ENCODE results near the gene CCAR1.
"Not testable (repeated sequence)": the region's sequence is repeated elsewhere in the genome, so short reads cannot be mapped to it uniquely, and the experiment has no call there.

The CCAR1 gene

GRCh38 chr10:68790476-68790875, 69.4 kb downstream of the CCAR1 start:
- no peaks in the 10 kb centered on the region for H3K27me3 Mint-ChIP-seq
- no peaks in the 10 kb centered on the region for H3K4me1 Mint-ChIP-seq
- H3K9me3 Mint-ChIP-seq: no peaks in the 10 kb centered on the region
- no peak for ATAC-seq (replicated peaks)
- H3K4me3 Mint-ChIP-seq: no peak overlapping the region
- H3K27ac Mint-ChIP-seq: no peak overlapping the region
- peaks cover 30 to 40% of the 10 kb centered on the region in 2 donors for H3K36me3 Mint-ChIP-seq
- DNase-seq: no peak

DNA sequence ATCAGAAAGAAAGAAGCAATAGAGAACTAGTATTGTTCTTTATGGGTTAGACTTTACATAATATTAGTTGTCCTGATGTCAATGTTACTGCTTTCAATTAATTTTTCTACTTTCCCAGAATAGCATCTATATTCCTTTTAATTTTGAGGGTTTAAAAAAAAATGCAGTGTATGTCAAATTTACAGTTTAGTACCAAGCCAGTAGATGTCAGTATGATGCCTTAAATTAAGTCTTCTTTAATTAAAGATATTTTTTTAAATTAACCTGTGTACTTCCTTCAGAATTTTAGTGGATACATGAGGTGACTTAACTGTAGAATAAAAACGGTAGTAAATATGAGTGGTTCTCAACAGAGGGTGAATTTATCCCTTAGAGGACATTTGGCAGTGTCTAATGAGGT, 71.1 kb downstream of the CCAR1 start:
- Mint-ChIP-seq H3K27ac (no peak overlapping the region), H3K4me1 (no peaks in the 10 kb centered on the region), H3K36me3 (peaks cover 22 to 31% of the 10 kb centered on the region in 2 donors), H3K4me3 (no peak overlapping the region), H3K9me3 (no peaks in the 10 kb centered on the region), H3K27me3 (no peaks in the 10 kb centered on the region)
- DNase-seq (no peak), ATAC-seq (replicated peaks) (no peak)

- ATAC-seq (replicated peaks): no peak
- Mint-ChIP-seq H3K27me3 (no peaks in the 10 kb centered on the region), H3K4me1 (peaks cover 0 to 9% of the 10 kb centered on the region in 2 donors), H3K9me3 (no peaks in the 10 kb centered on the region), H3K4me3 (no peak overlapping the region), H3K36me3 (peaks cover 22 to 27% of the 10 kb centered on the region in 2 donors), H3K27ac (no peak overlapping the region)
- no peak for DNase-seq
These were observed 75.0 kb downstream of the CCAR1 start for GRCh38 chr10:68795886-68796532.

DNA sequence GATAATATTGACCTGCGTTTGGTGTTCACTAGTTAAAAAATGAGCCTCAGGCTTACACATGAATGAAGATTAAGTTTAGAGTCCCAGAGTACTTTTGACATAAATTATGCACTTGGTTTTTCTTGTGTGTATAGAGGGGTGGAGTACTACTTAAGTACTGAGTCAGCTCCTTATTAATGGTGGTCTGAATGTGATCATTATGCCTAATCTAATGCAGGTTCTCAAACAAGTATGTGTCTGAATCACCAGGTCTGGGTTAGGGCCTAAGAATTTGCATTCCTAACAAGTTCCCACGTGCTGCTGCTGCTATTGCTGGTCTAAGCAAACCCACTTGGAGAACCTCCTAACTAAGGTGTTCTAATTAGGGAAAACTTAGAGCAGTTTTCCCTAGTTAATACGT, 75.6 kb downstream of the CCAR1 start:
- ATAC-seq (replicated peaks) (no peak), DNase-seq (no peak)
- no peaks in the 10 kb centered on the region for H3K9me3 Mint-ChIP-seq
- no peaks in the 10 kb centered on the region for H3K27me3 Mint-ChIP-seq
- peaks cover 0 to 9% of the 10 kb centered on the region in 2 donors for H3K4me1 Mint-ChIP-seq
- H3K36me3 Mint-ChIP-seq: peaks cover 22 to 25% of the 10 kb centered on the region in 2 donors
- no peak overlapping the region for H3K4me3 Mint-ChIP-seq
- no peak overlapping the region for H3K27ac Mint-ChIP-seq

DNA sequence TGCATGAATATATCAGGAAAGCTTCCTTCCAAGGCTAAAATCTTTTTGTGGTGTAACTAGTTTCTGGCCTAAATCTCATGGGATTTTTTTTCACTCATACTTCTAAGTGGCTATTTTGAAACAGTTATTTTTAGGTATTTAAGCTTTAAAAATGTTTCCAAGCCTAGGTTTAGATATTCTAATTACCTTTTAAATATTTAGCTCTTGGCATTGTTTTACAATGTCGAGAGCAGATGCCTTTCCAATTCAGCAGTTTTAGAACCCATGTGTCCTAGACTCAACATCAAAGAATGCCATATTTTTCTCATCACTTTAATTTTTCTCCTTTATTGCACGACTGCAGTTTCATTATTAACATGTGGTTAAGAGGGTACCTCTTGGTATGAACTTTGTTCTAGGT, 79.2 kb downstream of the CCAR1 start:
- peaks cover 12 to 13% of the 10 kb centered on the region in 2 donors for H3K36me3 Mint-ChIP-seq
- no peak overlapping the region for H3K27ac Mint-ChIP-seq
- no peaks in the 10 kb centered on the region for H3K27me3 Mint-ChIP-seq
- no peak for ATAC-seq (replicated peaks)
- DNase-seq: no peak
- no peak overlapping the region for H3K4me3 Mint-ChIP-seq
- H3K4me1 Mint-ChIP-seq: peaks cover 0 to 9% of the 10 kb centered on the region in 2 donors
- no peaks in the 10 kb centered on the region for H3K9me3 Mint-ChIP-seq

- H3K27me3 Mint-ChIP-seq: no peaks in the 10 kb centered on the region
- ATAC-seq (replicated peaks) (no peak), DNase-seq (no peak)
- no peaks in the 10 kb centered on the region for H3K9me3 Mint-ChIP-seq
- H3K4me3 Mint-ChIP-seq: no peak overlapping the region
- no peak overlapping the region for H3K27ac Mint-ChIP-seq
- H3K36me3 Mint-ChIP-seq: no peaks in the 10 kb centered on the region
- peaks cover 0 to 9% of the 10 kb centered on the region in 2 donors for H3K4me1 Mint-ChIP-seq
These were observed 83.7 kb downstream of the CCAR1 start for GRCh38 chr10:68804692-68805091.

GRCh38 chr10:68810830-68811229, 89.8 kb downstream of the CCAR1 start:
- H3K4me1 Mint-ChIP-seq; H3K36me3 Mint-ChIP-seq; DNase-seq; H3K27me3 Mint-ChIP-seq; ATAC-seq (replicated peaks); H3K27ac Mint-ChIP-seq; H3K4me3 Mint-ChIP-seq; H3K9me3 Mint-ChIP-seq: not testable (repeated sequence)

DNA sequence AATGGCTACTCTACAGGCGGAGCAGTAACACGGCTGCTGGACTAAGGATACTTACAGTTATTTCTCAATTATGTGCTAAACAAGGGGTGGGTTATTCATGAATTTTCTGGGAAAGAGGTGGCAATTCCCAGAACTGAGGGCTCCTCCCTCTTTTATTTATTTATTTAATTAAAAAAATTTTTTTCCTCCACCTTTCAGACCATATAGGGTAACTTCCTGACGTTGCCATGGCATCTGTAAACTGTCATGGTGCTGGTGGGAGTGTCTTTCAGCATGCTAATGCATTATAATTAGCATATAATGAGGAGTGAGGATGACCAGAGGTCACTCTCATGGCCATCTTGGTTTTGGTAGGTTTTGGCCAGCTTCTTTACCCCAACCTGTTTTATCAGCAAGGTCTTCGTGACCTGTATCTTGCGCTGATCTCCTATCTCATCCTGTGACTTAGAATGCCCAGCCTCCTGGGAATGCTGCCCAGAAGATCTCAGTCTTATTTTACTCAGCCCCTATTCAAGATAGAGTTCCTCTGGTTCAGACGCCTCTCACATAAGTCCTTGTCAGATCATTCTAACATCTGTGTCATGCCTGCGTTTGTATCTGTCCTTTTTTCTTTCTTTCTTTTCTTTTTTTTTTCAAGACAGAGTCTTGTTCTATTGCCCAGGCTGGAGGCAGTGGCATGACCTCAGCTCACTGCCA, 90.4 kb downstream of the CCAR1 start:
- Mint-ChIP-seq H3K4me3 (no peak overlapping the region), H3K27ac (no peak overlapping the region), H3K36me3 (no peaks in the 10 kb centered on the region), H3K27me3 (no peaks in the 10 kb centered on the region), H3K4me1 (no peaks in the 10 kb centered on the region), H3K9me3 (no peaks in the 10 kb centered on the region)
- ATAC-seq (replicated peaks) (no peak), DNase-seq (no peak)

GRCh38 chr10:68812420-68812819, 91.4 kb downstream of the CCAR1 start:
- Mint-ChIP-seq H3K9me3 (no peaks in the 10 kb centered on the region), H3K27me3 (no peaks in the 10 kb centered on the region), H3K36me3 (no peaks in the 10 kb centered on the region), H3K27ac (no peak overlapping the region), H3K4me3 (no peak overlapping the region), H3K4me1 (no peaks in the 10 kb centered on the region)
- no peak for DNase-seq
- no peak for ATAC-seq (replicated peaks)

- ATAC-seq (replicated peaks): no peak
- Mint-ChIP-seq H3K4me3 (no peak overlapping the region), H3K4me1 (no peaks in the 10 kb centered on the region), H3K36me3 (no peaks in the 10 kb centered on the region), H3K27ac (no peak overlapping the region), H3K27me3 (no peaks in the 10 kb centered on the region), H3K9me3 (no peaks in the 10 kb centered on the region)
- no peak for DNase-seq
These were observed 92.5 kb downstream of the CCAR1 start for GRCh38 chr10:68813559-68813958.

- no peaks in the 10 kb centered on the region for H3K36me3 Mint-ChIP-seq
- no peak overlapping the region for H3K4me3 Mint-ChIP-seq
- no peaks in the 10 kb centered on the region for H3K9me3 Mint-ChIP-seq
- DNase-seq (no peak), ATAC-seq (replicated peaks) (no peak)
- no peaks in the 10 kb centered on the region for H3K4me1 Mint-ChIP-seq
- H3K27ac Mint-ChIP-seq: no peak overlapping the region
- no peaks in the 10 kb centered on the region for H3K27me3 Mint-ChIP-seq
These were observed 95.9 kb downstream of the CCAR1 start for GRCh38 chr10:68816796-68817412.

DNA sequence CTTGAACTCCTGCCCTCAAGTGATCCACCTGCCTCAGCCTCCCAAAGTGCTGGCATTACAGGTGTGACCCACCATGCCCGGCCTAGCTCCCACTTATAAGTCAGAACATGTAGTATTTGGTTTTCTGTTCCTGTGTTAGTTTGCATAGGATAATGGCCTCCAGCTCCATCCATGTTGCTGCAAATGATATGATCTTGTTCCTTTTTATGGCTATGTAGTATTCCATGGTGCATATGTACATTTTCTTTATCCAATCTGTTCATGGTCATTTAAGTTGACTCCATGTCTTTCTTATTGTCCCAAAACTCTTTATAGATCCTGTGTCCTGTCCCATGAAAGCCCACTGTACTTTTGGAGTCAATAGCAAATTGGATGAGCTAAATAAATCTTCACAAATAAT, 99.3 kb downstream of the CCAR1 start:
- not testable (repeated sequence) for H3K4me3 Mint-ChIP-seq; H3K9me3 Mint-ChIP-seq; ATAC-seq (replicated peaks); H3K4me1 Mint-ChIP-seq; H3K27ac Mint-ChIP-seq; H3K36me3 Mint-ChIP-seq; H3K27me3 Mint-ChIP-seq; DNase-seq

- H3K4me3 Mint-ChIP-seq; H3K4me1 Mint-ChIP-seq; H3K9me3 Mint-ChIP-seq; H3K27ac Mint-ChIP-seq; DNase-seq; ATAC-seq (replicated peaks); H3K36me3 Mint-ChIP-seq: not testable (repeated sequence)
- H3K27me3 Mint-ChIP-seq: peaks cover 5 to 12% of the 10 kb centered on the region in 2 donors
These were observed 101.6 kb downstream of the CCAR1 start for GRCh38 chr10:68822626-68823025.

DNA sequence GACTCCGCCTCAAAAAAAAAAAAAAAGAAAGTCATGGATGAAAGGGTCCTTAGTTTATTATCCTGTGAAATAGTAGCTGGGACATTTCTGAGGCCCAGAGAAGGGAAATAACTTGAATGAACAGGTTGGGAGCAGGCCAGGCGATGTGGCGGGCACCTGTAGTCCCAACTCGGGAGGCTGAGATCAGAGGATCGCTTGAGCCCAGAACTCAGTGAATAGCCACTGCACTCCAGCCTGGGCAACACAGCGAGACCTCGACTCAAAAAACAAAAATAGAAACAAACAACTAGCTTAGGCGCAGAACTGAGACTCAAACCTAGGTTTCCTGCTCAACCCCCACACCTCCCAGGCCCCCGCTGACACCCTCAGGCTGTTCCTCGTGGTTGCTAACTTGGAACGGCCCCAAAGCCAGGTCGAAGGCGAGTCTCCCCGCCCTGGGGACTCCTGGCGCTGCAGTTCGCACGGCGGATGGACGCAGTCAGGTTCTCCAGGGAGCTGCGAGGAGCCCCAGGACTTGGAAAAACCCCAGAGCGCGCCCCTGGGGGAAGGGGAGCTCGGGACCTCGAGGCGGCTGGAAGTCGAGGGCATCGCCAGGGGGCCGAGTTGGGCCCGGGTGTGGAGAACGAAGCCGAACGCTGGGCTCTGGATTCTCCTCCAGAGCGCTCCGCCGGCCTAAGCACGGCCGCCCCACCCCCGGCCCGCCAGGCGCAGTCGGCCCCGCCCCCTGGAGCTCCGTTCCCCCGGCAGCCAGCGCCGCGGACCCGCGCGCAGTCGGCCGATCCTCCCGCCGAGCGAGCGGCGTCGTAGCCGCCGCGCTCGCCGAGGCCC, 105.9 kb downstream of the CCAR1 start, which contains the start of gene STOX1:
Gene STOX1, plus strand, starts transcription at position 768 of the 828 bp plus-strand sequence. CDS start 93 bp downstream, outside the sequence.
- H3K27ac Mint-ChIP-seq: peak within 1 kb of the TSS; percentile 67
- peak; percentile 25 for DNase-seq
- no peaks in the 10 kb centered on the region for H3K36me3 Mint-ChIP-seq
- no peaks in the 10 kb centered on the region for H3K9me3 Mint-ChIP-seq
- H3K4me1 Mint-ChIP-seq: no peaks in the 10 kb centered on the region
- ATAC-seq (replicated peaks): peak; percentile 79 to 81
- H3K27me3 Mint-ChIP-seq: peaks cover 5 to 12% of the 10 kb centered on the region in 2 donors
- H3K4me3 Mint-ChIP-seq: peak within 1 kb of the TSS; percentile 80 to 85
